ENCODE data around the gene ORAI3. TPM values are rescaled to one million over a fixed set of nuclear protein-coding genes. Genes with fewer than 3 reads are reported as not detected.

The ORAI3 gene
- total RNA-seq, 1 donor = 63.3 TPM

DNA sequence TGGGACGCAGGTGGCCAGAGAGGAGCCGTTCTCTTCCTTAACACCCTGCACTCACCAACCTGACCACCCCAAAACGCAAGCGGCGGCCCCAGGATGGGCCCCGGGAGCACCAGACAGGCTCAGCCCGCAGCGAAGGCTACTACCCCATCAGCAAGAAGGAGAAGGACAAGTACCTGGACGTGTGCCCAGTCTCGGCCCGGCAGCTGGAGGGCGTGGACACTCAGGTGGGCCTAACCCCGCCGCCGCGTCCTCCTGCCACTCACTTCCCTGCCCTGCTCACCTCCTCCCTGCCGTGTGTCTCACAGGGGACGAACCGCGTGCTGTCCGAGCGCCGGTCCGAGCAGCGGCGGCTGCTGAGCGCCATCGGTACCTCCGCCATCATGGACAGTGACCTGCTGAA, 31.6 kb downstream of the ORAI3 start:
- H4K20me1 ChIP-seq (ENCODE audit: insufficient read depth, low read length) = peaks cover 5% of the 10 kb centered on the region
- no peak overlapping the region for H2AFZ ChIP-seq (ENCODE audit: low read length)
- H3K79me2 ChIP-seq (ENCODE audit: insufficient read depth, low read length) = no peaks in the 10 kb centered on the region
- H3K4me3 ChIP-seq (ENCODE audit: insufficient read depth, low read length) = no peak overlapping the region
- H3K4me1 ChIP-seq (ENCODE audit: insufficient read depth, low read length) = peaks cover 10% of the 10 kb centered on the region
- peaks cover 35% of the 10 kb centered on the region for H3K36me3 ChIP-seq (ENCODE audit: insufficient read depth, low read length)
- TF ChIP-seq, protein P1, sequence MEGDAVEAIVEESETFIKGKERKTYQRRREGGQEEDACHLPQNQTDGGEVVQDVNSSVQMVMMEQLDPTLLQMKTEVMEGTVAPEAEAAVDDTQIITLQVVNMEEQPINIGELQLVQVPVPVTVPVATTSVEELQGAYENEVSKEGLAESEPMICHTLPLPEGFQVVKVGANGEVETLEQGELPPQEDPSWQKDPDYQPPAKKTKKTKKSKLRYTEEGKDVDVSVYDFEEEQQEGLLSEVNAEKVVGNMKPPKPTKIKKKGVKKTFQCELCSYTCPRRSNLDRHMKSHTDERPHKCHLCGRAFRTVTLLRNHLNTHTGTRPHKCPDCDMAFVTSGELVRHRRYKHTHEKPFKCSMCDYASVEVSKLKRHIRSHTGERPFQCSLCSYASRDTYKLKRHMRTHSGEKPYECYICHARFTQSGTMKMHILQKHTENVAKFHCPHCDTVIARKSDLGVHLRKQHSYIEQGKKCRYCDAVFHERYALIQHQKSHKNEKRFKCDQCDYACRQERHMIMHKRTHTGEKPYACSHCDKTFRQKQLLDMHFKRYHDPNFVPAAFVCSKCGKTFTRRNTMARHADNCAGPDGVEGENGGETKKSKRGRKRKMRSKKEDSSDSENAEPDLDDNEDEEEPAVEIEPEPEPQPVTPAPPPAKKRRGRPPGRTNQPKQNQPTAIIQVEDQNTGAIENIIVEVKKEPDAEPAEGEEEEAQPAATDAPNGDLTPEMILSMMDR (IDR thresholded peaks at IDR 0.05; ENCODE audit: extremely low read depth, low read depth, low read length) = no peak
- no peak overlapping the region for H3K27ac ChIP-seq (ENCODE audit: low read depth, low read length)
- H3K27me3 ChIP-seq (ENCODE audit: insufficient read depth, low read length) = no peaks in the 10 kb centered on the region
- H3K4me2 ChIP-seq (ENCODE audit: insufficient read depth, low read length) = no peak overlapping the region
- no peak for DNase-seq (ENCODE audit: insufficient read length, low spot score, missing footprints)
- no peaks in the 10 kb centered on the region for H3K9me3 ChIP-seq (ENCODE audit: low read depth, low read length)

DNA sequence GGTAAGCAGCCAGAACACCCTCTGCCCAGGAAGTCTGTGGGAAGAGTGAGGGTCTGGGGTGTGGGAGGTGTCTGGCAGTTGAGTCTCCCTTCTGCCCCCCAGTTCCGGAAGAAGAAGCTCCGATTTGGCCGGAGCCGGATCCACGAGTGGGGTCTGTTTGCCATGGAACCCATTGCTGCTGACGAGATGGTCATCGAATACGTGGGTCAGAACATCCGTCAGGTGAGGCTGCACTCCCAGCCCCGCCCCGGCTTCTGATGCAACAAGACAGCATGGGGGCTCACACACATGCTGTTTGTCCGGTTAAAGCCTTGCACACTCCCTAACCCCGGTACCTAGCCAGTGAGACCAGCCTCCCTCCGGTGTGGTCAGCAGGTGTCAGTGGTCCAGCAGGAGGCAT, 32.1 kb downstream of the ORAI3 start:
- H3K4me2 ChIP-seq (ENCODE audit: insufficient read depth, low read length) = no peak overlapping the region
- H2AFZ ChIP-seq (ENCODE audit: low read length) = no peak overlapping the region
- no peak overlapping the region for H3K27ac ChIP-seq (ENCODE audit: low read depth, low read length)
- H4K20me1 ChIP-seq (ENCODE audit: insufficient read depth, low read length) = peaks cover 5% of the 10 kb centered on the region
- TF ChIP-seq, protein P1 (IDR thresholded peaks at IDR 0.05; ENCODE audit: extremely low read depth, low read depth, low read length) = no peak
- no peaks in the 10 kb centered on the region for H3K79me2 ChIP-seq (ENCODE audit: insufficient read depth, low read length)
- H3K4me1 ChIP-seq (ENCODE audit: insufficient read depth, low read length) = peaks cover 14% of the 10 kb centered on the region
- H3K27me3 ChIP-seq (ENCODE audit: insufficient read depth, low read length) = no peaks in the 10 kb centered on the region
- no peaks in the 10 kb centered on the region for H3K9me3 ChIP-seq (ENCODE audit: low read depth, low read length)
- no peak for DNase-seq (ENCODE audit: insufficient read length, low spot score, missing footprints)
- no peak overlapping the region for H3K4me3 ChIP-seq (ENCODE audit: insufficient read depth, low read length)
- peaks cover 30% of the 10 kb centered on the region for H3K36me3 ChIP-seq (ENCODE audit: insufficient read depth, low read length)

GRCh38 chr16:30982548-30983288, 33.9 kb downstream of the ORAI3 start:
- H4K20me1 ChIP-seq (ENCODE audit: insufficient read depth, low read length) = peaks cover 1% of the 10 kb centered on the region
- TF ChIP-seq, protein P1 (IDR thresholded peaks at IDR 0.05; ENCODE audit: extremely low read depth, low read depth, low read length) = no peak
- peak; percentile 98 for DNase-seq (ENCODE audit: insufficient read length, low spot score, missing footprints)
- no peak overlapping the region for H3K4me3 ChIP-seq (ENCODE audit: insufficient read depth, low read length)
- H3K4me2 ChIP-seq (ENCODE audit: insufficient read depth, low read length) = no peak overlapping the region
- H3K9me3 ChIP-seq (ENCODE audit: low read depth, low read length) = no peaks in the 10 kb centered on the region
- H2AFZ ChIP-seq (ENCODE audit: low read length) = no peak overlapping the region
- H3K27me3 ChIP-seq (ENCODE audit: insufficient read depth, low read length) = no peaks in the 10 kb centered on the region
- no peaks in the 10 kb centered on the region for H3K79me2 ChIP-seq (ENCODE audit: insufficient read depth, low read length)
- H3K36me3 ChIP-seq (ENCODE audit: insufficient read depth, low read length) = peaks cover 23% of the 10 kb centered on the region
- peak overlapping the region; percentile 31 for H3K27ac ChIP-seq (ENCODE audit: low read depth, low read length)
- peaks cover 14% of the 10 kb centered on the region for H3K4me1 ChIP-seq (ENCODE audit: insufficient read depth, low read length)

DNA sequence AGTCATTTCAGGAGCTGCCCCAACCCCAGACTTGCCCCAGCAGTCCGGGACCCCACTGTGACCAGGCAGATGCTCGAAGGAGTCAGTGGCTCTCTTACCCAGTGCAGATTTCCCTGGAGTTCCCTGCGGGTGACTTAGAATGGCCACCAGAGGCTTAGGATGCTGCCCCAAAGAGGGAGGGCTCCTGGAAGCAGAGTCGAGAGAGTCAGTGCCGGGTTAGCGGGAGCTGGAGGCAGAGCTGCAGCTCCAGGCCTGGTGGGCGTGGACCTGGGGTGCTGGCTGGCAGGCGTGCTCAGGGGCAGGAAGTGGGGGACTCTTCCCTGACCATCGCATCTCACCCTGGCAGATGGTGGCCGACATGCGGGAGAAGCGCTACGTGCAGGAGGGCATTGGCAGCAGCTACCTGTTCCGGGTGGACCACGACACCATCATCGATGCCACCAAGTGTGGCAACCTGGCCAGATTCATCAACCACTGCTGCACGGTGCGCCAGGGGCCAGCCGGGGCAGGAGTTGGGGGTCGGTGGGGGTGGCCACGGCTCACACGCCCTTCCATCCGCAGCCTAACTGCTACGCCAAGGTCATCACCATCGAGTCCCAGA, 34.5 kb downstream of the ORAI3 start:
- peaks cover 23% of the 10 kb centered on the region for H3K36me3 ChIP-seq (ENCODE audit: insufficient read depth, low read length)
- H3K27ac ChIP-seq (ENCODE audit: low read depth, low read length) = peak overlapping the region; percentile 31
- H3K27me3 ChIP-seq (ENCODE audit: insufficient read depth, low read length) = no peaks in the 10 kb centered on the region
- H2AFZ ChIP-seq (ENCODE audit: low read length) = no peak overlapping the region
- peaks cover 14% of the 10 kb centered on the region for H3K4me1 ChIP-seq (ENCODE audit: insufficient read depth, low read length)
- H4K20me1 ChIP-seq (ENCODE audit: insufficient read depth, low read length) = no peaks in the 10 kb centered on the region
- no peak overlapping the region for H3K4me2 ChIP-seq (ENCODE audit: insufficient read depth, low read length)
- no peak for DNase-seq (ENCODE audit: insufficient read length, low spot score, missing footprints)
- no peaks in the 10 kb centered on the region for H3K79me2 ChIP-seq (ENCODE audit: insufficient read depth, low read length)
- TF ChIP-seq, protein P1 (IDR thresholded peaks at IDR 0.05; ENCODE audit: extremely low read depth, low read depth, low read length) = no peak
- no peak overlapping the region for H3K4me3 ChIP-seq (ENCODE audit: insufficient read depth, low read length)
- no peaks in the 10 kb centered on the region for H3K9me3 ChIP-seq (ENCODE audit: low read depth, low read length)

Measured in osteoblast (primary cell).